Astrocyte of the spinal cord (primary cell): ENCODE data around the gene CCDC157.
A peak's percentile ranks its signal among the peaks of the same experiment; 100 is the strongest.

Experiments
- DNase-seq: peaks from one replicate; pipeline ENCODE4 v3.0.0; 2011; ENCODE audit warnings: low read depth, low spot score
- H3K4me3 ChIP-seq: 2 replicates; pipeline ENCODE4 v1.5.1; 2011; ENCODE audit warnings: low read depth, mild to moderate bottlenecking, low read length, moderate library complexity
- in situ Hi-C: cut with HindIII; loops from 2 replicates; pipeline ENCODE4 v1.10.0; 2017; ENCODE audit warnings: low sequenced_read_pairs
- TF ChIP-seq, protein P1 (sequence below): IDR thresholded peaks from 2 replicates; pipeline ENCODE4 v1.5.1; 2012; ENCODE audit warnings: low read depth, mild to moderate bottlenecking, low read length, inconsistent platforms

CCDC157 gene

GRCh38 chr22:30325724-30326254 is 31.0 kb upstream of the CCDC157 start:
- TF ChIP-seq, protein P1, sequence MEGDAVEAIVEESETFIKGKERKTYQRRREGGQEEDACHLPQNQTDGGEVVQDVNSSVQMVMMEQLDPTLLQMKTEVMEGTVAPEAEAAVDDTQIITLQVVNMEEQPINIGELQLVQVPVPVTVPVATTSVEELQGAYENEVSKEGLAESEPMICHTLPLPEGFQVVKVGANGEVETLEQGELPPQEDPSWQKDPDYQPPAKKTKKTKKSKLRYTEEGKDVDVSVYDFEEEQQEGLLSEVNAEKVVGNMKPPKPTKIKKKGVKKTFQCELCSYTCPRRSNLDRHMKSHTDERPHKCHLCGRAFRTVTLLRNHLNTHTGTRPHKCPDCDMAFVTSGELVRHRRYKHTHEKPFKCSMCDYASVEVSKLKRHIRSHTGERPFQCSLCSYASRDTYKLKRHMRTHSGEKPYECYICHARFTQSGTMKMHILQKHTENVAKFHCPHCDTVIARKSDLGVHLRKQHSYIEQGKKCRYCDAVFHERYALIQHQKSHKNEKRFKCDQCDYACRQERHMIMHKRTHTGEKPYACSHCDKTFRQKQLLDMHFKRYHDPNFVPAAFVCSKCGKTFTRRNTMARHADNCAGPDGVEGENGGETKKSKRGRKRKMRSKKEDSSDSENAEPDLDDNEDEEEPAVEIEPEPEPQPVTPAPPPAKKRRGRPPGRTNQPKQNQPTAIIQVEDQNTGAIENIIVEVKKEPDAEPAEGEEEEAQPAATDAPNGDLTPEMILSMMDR, result no peak
- no peak for DNase-seq
- peak overlapping the region; percentile 72 for H3K4me3 ChIP-seq
- in situ Hi-C loops, result no loop called here

- in situ Hi-C loops, result no loop called here
- peak overlapping the region; percentile 72 for H3K4me3 ChIP-seq
- no peak for DNase-seq
- TF ChIP-seq, protein P1, result no peak
Measured at GRCh38 chr22:30326255-30326705, 30.5 kb upstream of the CCDC157 start.

DNA sequence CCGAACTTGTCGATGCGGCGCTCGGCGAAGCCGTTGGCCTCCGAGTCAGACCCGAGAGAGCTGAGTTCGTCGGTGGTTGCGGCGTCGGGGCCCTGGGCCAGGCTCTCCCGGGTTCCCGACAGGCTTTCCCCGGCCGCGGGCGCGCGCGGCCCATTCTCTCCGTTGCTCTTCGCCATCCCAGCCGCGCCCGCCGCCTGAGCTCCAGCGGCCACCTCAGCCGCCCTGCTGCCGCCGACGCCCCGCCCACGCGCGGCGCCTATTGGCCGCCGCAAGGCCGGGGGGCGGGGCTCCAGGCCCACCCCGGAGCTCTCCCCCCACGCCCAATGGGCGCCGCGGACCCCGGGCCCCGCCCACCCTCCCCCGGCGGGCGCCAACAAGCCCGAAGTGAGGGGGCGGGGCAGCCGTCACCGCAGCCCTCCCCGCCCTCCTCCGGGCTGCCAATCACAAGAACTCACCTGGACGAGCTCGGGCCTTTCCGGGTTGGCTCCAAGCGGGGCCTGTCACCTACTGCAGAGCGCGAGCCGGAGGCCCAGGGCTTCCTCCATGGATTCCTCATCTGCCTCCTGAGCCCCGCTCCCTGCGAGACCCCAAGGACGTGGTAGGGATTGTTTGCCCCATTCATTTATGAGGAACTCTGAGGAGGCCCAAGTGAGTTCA is 30.0 kb upstream of the CCDC157 start, which contains the start of gene TBC1D10A:
Gene TBC1D10A (minus strand): TSS at position 236 of the 657 bp plus-strand sequence. CDS start 60 bp downstream, at position 176.
- H3K4me3 ChIP-seq, result peak within 1 kb of the TSS; percentile 72
- in situ Hi-C loops, result no loop called here
- peak; percentile 87 for DNase-seq
- TF ChIP-seq, protein P1, result no peak

DNA sequence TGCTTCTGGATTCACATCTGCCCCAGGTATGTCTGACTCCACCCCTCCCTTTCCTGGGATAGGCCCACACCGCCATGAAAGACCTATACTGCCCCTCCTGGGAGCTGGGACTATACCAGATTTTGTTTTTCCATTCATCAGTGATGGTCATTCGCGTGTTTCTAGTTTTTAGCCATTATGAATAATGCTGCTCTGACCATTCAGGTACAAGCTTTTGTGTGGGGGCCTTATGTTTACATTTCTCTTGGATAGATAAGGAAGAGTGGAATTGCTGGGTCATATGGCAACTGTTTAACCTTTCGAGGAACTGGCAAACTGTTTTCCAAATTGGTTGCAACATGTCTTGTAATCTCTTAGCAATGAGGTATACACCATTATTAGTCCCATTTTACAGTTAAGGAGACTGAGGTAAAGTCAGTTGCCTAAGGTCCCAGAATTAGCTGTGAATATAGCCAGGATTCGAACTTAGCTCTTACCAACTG is 28.9 kb upstream of the CCDC157 start:
- in situ Hi-C loops, result no loop called here

DNA sequence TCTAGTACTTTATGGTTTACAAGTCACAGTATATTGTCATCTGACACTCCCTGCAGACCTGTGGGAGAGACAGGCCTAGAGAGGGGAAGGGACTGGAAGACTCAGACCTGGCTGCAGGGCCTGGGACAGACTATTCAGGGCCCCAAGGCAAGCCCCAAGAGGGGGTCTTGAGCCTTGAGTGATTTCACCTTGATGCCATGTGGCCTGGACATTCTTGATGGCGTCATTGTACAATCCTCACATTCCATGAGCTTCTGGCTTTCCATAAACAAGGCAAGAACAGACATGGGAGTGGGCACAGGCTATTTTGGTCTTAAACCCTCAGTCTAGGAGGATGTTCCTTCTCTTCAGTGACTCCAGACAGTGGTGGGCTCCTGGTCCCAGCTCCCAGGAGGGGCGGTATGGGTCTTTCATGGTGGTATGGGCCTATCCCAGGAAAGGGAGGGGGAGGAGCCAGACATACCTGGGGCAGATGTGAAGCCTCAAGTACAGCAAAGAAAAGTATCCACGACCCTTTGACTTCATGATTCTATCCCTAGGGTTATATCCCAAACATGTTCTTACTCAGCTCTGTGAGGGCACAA is 28.2 kb upstream of the CCDC157 start:
- DNase-seq, result no peak
- in situ Hi-C loops, result no loop called here
- TF ChIP-seq, protein P1, result no peak
- H3K4me3 ChIP-seq, result no peak overlapping the region

More for the DNA sequence above, 28.9 kb upstream of the CCDC157 start:
- no peak for DNase-seq
- H3K4me3 ChIP-seq, result no peak overlapping the region
- TF ChIP-seq, protein P1, result no peak

DNA sequence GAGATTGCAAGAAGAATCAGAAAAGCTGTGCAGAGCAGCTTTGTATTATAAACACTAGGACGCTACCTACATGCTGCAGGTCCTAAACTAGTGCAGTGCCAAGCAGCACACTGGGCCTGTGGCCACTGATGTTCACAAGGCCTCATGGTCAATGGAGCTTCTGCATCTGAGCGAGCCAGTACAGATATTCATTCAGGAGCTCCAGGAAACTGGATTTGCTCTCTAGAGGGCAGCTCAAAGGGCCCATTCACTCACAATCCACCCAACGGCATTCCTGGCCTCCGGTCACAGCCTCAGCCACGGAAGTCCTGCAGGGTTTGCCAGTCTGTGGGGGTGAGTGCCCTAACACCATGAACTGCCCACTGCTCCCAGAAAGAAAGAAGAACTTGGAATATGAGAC is 24.3 kb upstream of the CCDC157 start:
- no peak overlapping the region for H3K4me3 ChIP-seq
- in situ Hi-C loops, result no loop called here
- DNase-seq, result no peak
- TF ChIP-seq, protein P1, result no peak
